IMR-90 (cell line): ENCODE measurements around the gene PCDHGC5. TPM values are rescaled to one million over a fixed set of nuclear protein-coding genes. Genes with fewer than 3 reads are reported as not detected.

ENCODE experiments used
- ATAC-seq: fragments of 200-7000 bp; cut with Tn5 transposase; 2 replicates; pipeline ENCODE4 v1.9.1; 2020; ENCODE audit warnings: low read depth, mild to moderate bottlenecking, moderate library complexity
- BruUV-seq: library from RNA; stranded (reverse); fragments of 400-500 nt; replicated peaks from 2 replicates; lab custom pipeline; 2021; lab: Mats Ljungman, UMichigan
- CTCF ChIA-PET: fragments of 300-600 bp; formaldehyde crosslinking; extraction: SDS; loops from one replicate; lab custom pipeline; 2021; ENCODE audit warnings: antibody characterized with exemption; lab: Yijun Ruan, JAX
- POLR2A ChIA-PET: fragments of 300-600 bp; sonication (Branson Sonifier 250); formaldehyde crosslinking; loops from one replicate; lab custom pipeline; 2022; ENCODE audit warnings: antibody characterized with exemption; ENCODE audit not compliant: unreplicated experiment; lab: Charles Lee
- DNase-seq: peaks from one replicate; pipeline ENCODE4 v3.0.0; 2013
- H2AFZ ChIP-seq: replicated peaks from 2 replicates; pipeline ENCODE3; 2013; ENCODE audit warnings: low read length, mild to moderate bottlenecking; ENCODE audit not compliant: poor library complexity
- H2AK5ac ChIP-seq: 2 replicates; pipeline ENCODE4 v1.6.1; 2013; ENCODE audit warnings: low read depth, low read length, inconsistent platforms
- H2AK9ac ChIP-seq: replicated peaks from 2 replicates; pipeline ENCODE3; 2013; ENCODE audit warnings: mild to moderate bottlenecking, low read depth, low read length, moderate library complexity; ENCODE audit not compliant: poor library complexity
- H2BK120ac ChIP-seq: 2 replicates; pipeline ENCODE4 v1.6.1; 2013; ENCODE audit warnings: low read depth, low read length, inconsistent platforms
- H2BK15ac ChIP-seq: 3 replicates; pipeline ENCODE4 v1.6.1; 2013; ENCODE audit warnings: low read depth, low read length, inconsistent platforms
- H2BK20ac ChIP-seq: 2 replicates; pipeline ENCODE4 v1.6.1; 2013; ENCODE audit warnings: low read depth, mild to moderate bottlenecking, inconsistent platforms, low read length, moderate library complexity
- H2BK5ac ChIP-seq: 2 replicates; pipeline ENCODE4 v1.6.1; 2013; ENCODE audit warnings: mild to moderate bottlenecking, low read depth, low read length, inconsistent platforms; ENCODE audit not compliant: poor library complexity, severe bottlenecking
- H3K14ac ChIP-seq: replicated peaks from 2 replicates; pipeline ENCODE4 v1.6.1; 2013; ENCODE audit warnings: low read depth, low read length, inconsistent platforms
- H3K18ac ChIP-seq: 2 replicates; pipeline ENCODE4 v1.6.1; 2013; ENCODE audit warnings: low read depth, low read length, control low read depth
- H3K23ac ChIP-seq: 2 replicates; pipeline ENCODE4 v1.6.1; 2013; ENCODE audit warnings: low read depth, low read length, inconsistent platforms
- H3K27ac ChIP-seq: 2 replicates; pipeline ENCODE4 v1.5.1; 2013; ENCODE audit warnings: mild to moderate bottlenecking, control low read depth, low read length; ENCODE audit not compliant: insufficient read depth
- H3K27me3 ChIP-seq: 2 replicates; pipeline ENCODE4 v1.6.1; 2013; ENCODE audit warnings: low read length; ENCODE audit not compliant: control insufficient read depth, insufficient read depth
- H3K36me3 ChIP-seq: 2 replicates; pipeline ENCODE4 v1.6.1; 2013; ENCODE audit warnings: low read length, mixed read lengths; ENCODE audit not compliant: control insufficient read depth, insufficient read depth
- H3K4ac ChIP-seq: 2 replicates; pipeline ENCODE4 v1.6.1; 2013; ENCODE audit warnings: low read depth, low read length, inconsistent platforms
- H3K4me1 ChIP-seq: 2 replicates; pipeline ENCODE4 v1.6.1; 2013; ENCODE audit warnings: low read length, mixed read lengths; ENCODE audit not compliant: control insufficient read depth, insufficient read depth
- H3K4me2 ChIP-seq: 2 replicates; pipeline ENCODE4 v1.6.1; 2013; ENCODE audit warnings: low read depth, mild to moderate bottlenecking, control low read depth, low read length, moderate library complexity
- H3K4me3 ChIP-seq: 2 replicates; pipeline ENCODE4 v1.5.1; 2013; ENCODE audit warnings: low read depth, mild to moderate bottlenecking, control low read depth, low read length, moderate library complexity; ENCODE audit not compliant: insufficient read depth
- H3K56ac ChIP-seq: 2 replicates; pipeline ENCODE4 v1.6.1; 2013; ENCODE audit warnings: low read length, inconsistent platforms; ENCODE audit not compliant: insufficient read depth; ENCODE audit errors: extremely low read depth
- H3K79me1 ChIP-seq, 2 experiments: 2 replicates each; pipeline ENCODE4 v1.6.1; 2013; ENCODE audit warnings: low read length in 2 of 2, inconsistent platforms in 1 of 2, low read depth in 1 of 2
- H3K9ac ChIP-seq: 2 replicates; pipeline ENCODE4 v1.6.1; 2013; ENCODE audit warnings: low read depth, low read length, control low read depth
- H3K9me1 ChIP-seq: 2 replicates; pipeline ENCODE4 v1.6.1; 2013; ENCODE audit warnings: low read length, inconsistent platforms; ENCODE audit not compliant: insufficient read depth
- H3K9me3 ChIP-seq: 2 replicates; pipeline ENCODE4 v1.6.1; 2013; ENCODE audit warnings: low read length; ENCODE audit not compliant: control insufficient read depth, insufficient read depth
- H4K20me1 ChIP-seq: 2 replicates; pipeline ENCODE4 v1.6.1; 2013; ENCODE audit warnings: low read length, inconsistent platforms; ENCODE audit not compliant: insufficient read depth
- H4K5ac ChIP-seq: 2 replicates; pipeline ENCODE4 v1.6.1; 2013; ENCODE audit warnings: mild to moderate bottlenecking, low read depth, low read length, control low read depth
- H4K8ac ChIP-seq, 2 experiments: 2 replicates each; pipeline ENCODE4 v1.6.1; 2013; ENCODE audit warnings: low read depth in 2 of 2, low read length in 2 of 2, control low read depth in 1 of 2, inconsistent platforms in 1 of 2
- H4K91ac ChIP-seq: 2 replicates; pipeline ENCODE4 v1.6.1; 2013; ENCODE audit warnings: low read depth, low read length, inconsistent platforms; ENCODE audit not compliant: insufficient read depth
- BHLHE40 ChIP-seq: fragments of 150-350 bp; IDR thresholded peaks from 2 replicates; pipeline ENCODE4 v1.6.1; 2016; ENCODE audit warnings: mild to moderate bottlenecking, low read depth, low read length
- CEBPB ChIP-seq: IDR thresholded peaks from 2 replicates; pipeline ENCODE4 v1.6.1; 2012; ENCODE audit warnings: low read depth, low read length, improper control_type of control experiment
- CHD1 ChIP-seq: IDR thresholded peaks from 2 replicates; pipeline ENCODE4 v1.6.1; 2012; ENCODE audit warnings: low read depth, low read length, improper control_type of control experiment
- CTCF ChIP-seq: conservative IDR thresholded peaks from 2 replicates; pipeline ENCODE4 v1.5.1; 2012; ENCODE audit warnings: mild to moderate bottlenecking, low read depth, low read length, improper control_type of control experiment
- ELK1 ChIP-seq: fragments of 150-350 bp; IDR thresholded peaks from 2 replicates; pipeline ENCODE4 v1.6.1; 2016; ENCODE audit warnings: low read depth, mild to moderate bottlenecking, low read length, moderate library complexity, borderline replicate concordance
- FOS ChIP-seq: fragments of 150-350 bp; IDR thresholded peaks from 2 replicates; pipeline ENCODE4 v1.6.1; 2016; ENCODE audit warnings: low read depth, low read length
- MAFK ChIP-seq: IDR thresholded peaks from 2 replicates; pipeline ENCODE4 v1.6.1; 2012; ENCODE audit warnings: low read depth, low read length, improper control_type of control experiment
- MAZ ChIP-seq: IDR thresholded peaks from 2 replicates; pipeline ENCODE4 v1.6.1; 2012; ENCODE audit warnings: low read depth, mild to moderate bottlenecking, low read length, improper control_type of control experiment, moderate library complexity, borderline replicate concordance
- MXI1 ChIP-seq: IDR thresholded peaks from 2 replicates; pipeline ENCODE4 v1.6.1; 2012; ENCODE audit warnings: low read depth, mild to moderate bottlenecking, low read length, moderate library complexity, borderline replicate concordance
- NFE2L2 ChIP-seq: fragments of 150-350 bp; IDR thresholded peaks from 2 replicates; pipeline ENCODE4 v1.6.1; 2016; ENCODE audit warnings: low read depth, mild to moderate bottlenecking, low read length
- POLR2A ChIP-seq: IDR thresholded peaks from 2 replicates; pipeline ENCODE4 v1.6.1; 2012; ENCODE audit warnings: mild to moderate bottlenecking, low read depth, low read length
- RAD21 ChIP-seq: IDR thresholded peaks from 2 replicates; pipeline ENCODE4 v1.6.1; 2012; ENCODE audit warnings: low read length, improper control_type of control experiment
- RCOR1 ChIP-seq: IDR thresholded peaks from 2 replicates; pipeline ENCODE4 v1.6.1; 2012; ENCODE audit warnings: mild to moderate bottlenecking, low read length, improper control_type of control experiment; ENCODE audit not compliant: insufficient replicate concordance
- RFX5 ChIP-seq: IDR thresholded peaks from 2 replicates; pipeline ENCODE4 v1.8.0; 2012; ENCODE audit warnings: low read depth, mild to moderate bottlenecking, low read length, moderate library complexity
- SMC3 ChIP-seq: fragments of 150-350 bp; IDR thresholded peaks from 2 replicates; pipeline ENCODE4 v1.6.1; 2016; ENCODE audit warnings: low read depth, mild to moderate bottlenecking, antibody characterized with exemption, low read length, moderate library complexity
- WGBS, 2 experiments: methylation state at CpG; one replicate each; pipeline versions ENCODE4 v1.1.5 to v1.1.7; 2013; ENCODE audit warnings: missing lambda C conversion rate in 2 of 2; ENCODE audit not compliant: insufficient read length in 1 of 2; ENCODE audit errors: extremely low coverage in 2 of 2; 5-methylcytosine and 5-hydroxymethylcytosine counted together
- dilution Hi-C: fragments of 300-500 bp; cut with HindIII; formaldehyde crosslinking; loops from one replicate; pipeline ENCODE4 v1.14.3; 2018; ENCODE audit warnings: low sequenced_read_pairs; ENCODE audit not compliant: unreplicated experiment
- in situ Hi-C: fragments of 300-500 bp; cut with MboI; formaldehyde crosslinking; loops from 3 replicates; pipeline ENCODE4 v1.14.3; 2019; ENCODE audit warnings: low sequenced_read_pairs, inconsistent platforms, mixed read lengths
- intact Hi-C: fragments of 100-400 bp; cut with micrococcal nuclease; formaldehyde crosslinking; loops from 2 replicates; pipeline ENCODE4 v1.10.0; 2022
- polyA plus RNA-seq, 3 experiments: library from polyadenylated mRNA; depleted of rRNA; stranded (reverse); fragments of >200 nt; gene quantifications; 2 replicates each; pipeline ENCODE4 v1.2.3, GENCODE V29; 2012; ENCODE audit warnings: low replicate concordance in 1 of 3
- total RNA-seq: library from RNA; depleted of rRNA; stranded (reverse); fragments of >200 nt; gene quantifications from 2 replicates; pipeline ENCODE4 v1.2.3, GENCODE V29; 2012

PCDHGC5 gene
- total and polyA plus RNA-seq, 2 of the 4 experiments (the other 2 are of a cell fraction), result 2.9 to 3.8 TPM

GRCh38 chr5:141510850-141511601 lies 22.1 kb downstream of the PCDHGC5 start:
- peaks cover 27% of the 10 kb centered on the region for H3K36me3 ChIP-seq
- BruUV-seq, result no TSS peak
- H3K4me3 ChIP-seq, result no peak overlapping the region
- no peak overlapping the region for H3K9ac ChIP-seq
- dilution Hi-C loops (no loop called here), in situ Hi-C loops (no loop called here), intact Hi-C loops (no loop called here)
- H3K14ac ChIP-seq, result no peak overlapping the region
- H3K9me1 ChIP-seq, result peaks cover 28% of the 10 kb centered on the region
- no peak overlapping the region for H2BK5ac ChIP-seq
- ChIA-PET CTCF (interaction anchor here (0.6 kb wide), 1 partner anchor 72 kb away, joined by 3 read pairs; no protein-coding TSS in a partner anchor), POLR2A (no interaction called here)
- no peak overlapping the region for H3K4me2 ChIP-seq
- no peaks in the 10 kb centered on the region for H3K9me3 ChIP-seq
- ATAC-seq, result no peak
- H3K23ac ChIP-seq, result no peak overlapping the region
- peaks cover 16% of the 10 kb centered on the region for H4K20me1 ChIP-seq
- 0 out of 2 replicates have a peak overlapping the region, but pooled peaks have one; percentile 4 for H2AK5ac ChIP-seq
- no peak overlapping the region for H2BK120ac ChIP-seq
- no peak overlapping the region for H2AFZ ChIP-seq
- peaks cover 53% of the 10 kb centered on the region for H3K4me1 ChIP-seq
- H2BK15ac ChIP-seq, result no peak overlapping the region
- H2BK20ac ChIP-seq, result no peak overlapping the region
- H3K27ac ChIP-seq, result no peak overlapping the region
- H3K56ac ChIP-seq, result no peak overlapping the region
- H3K27me3 ChIP-seq, result no peaks in the 10 kb centered on the region
- no peak overlapping the region for H4K8ac ChIP-seq
- H3K79me1 ChIP-seq, result peaks cover 6 to 49% of the 10 kb centered on the region in 2 experiments
- 100% methylated on average over 3 of the region's 14 CpGs; no CpG with 5 or more reads in 1 of the 2 experiments for WGBS, 2 experiments
- H3K18ac ChIP-seq, result no peak overlapping the region
- H3K4ac ChIP-seq, result no peak overlapping the region; the same call in 1 of the 2 replicates
- H4K91ac ChIP-seq, result no peak overlapping the region
- H2AK9ac ChIP-seq, result no peak overlapping the region
- H4K5ac ChIP-seq, result no peak overlapping the region
- DNase-seq, result no peak
- TF ChIP-seq CTCF (no peak), MAFK (no peak), SMC3 (no peak), BHLHE40 (no peak), MAZ (no peak), NFE2L2 (no peak), ELK1 (no peak), CEBPB (no peak), RFX5 (no peak), FOS (no peak), CHD1 (no peak), POLR2A (no peak), MXI1 (no peak), RAD21 (no peak), RCOR1 (no peak)
